NT2/D1 (cell line): ENCODE results near the gene FOXP4.

Experiments
- YY1 ChIP-seq: IDR thresholded peaks from 2 replicates; pipeline ENCODE4 v1.6.1; 2011; ENCODE audit not compliant: insufficient read length, insufficient read depth
- ZNF274 ChIP-seq: IDR thresholded peaks from 2 replicates; pipeline ENCODE4 v1.6.1; 2011; ENCODE audit warnings: mild to moderate bottlenecking, low read depth, low read length

- TF ChIP-seq ZNF274 (no peak), YY1 (no peak)
Observed at GRCh38 chr6:41561931-41562911, 16.0 kb downstream of the FOXP4 start.
